PC-9 (cell line): Measurements from ENCODE around the gene MIA. TPM values are rescaled to one million over a fixed set of nuclear protein-coding genes. Genes with fewer than 3 reads are reported as not detected.
A peak's percentile ranks its signal among the peaks of the same experiment; 100 is the strongest.

ENCODE experiments used
- BruUV-seq: library from RNA; stranded (reverse); fragments of 400-500 nt; replicated peaks from 2 replicates; lab custom pipeline; 2021; lab: Mats Ljungman, UMichigan
- CTCF ChIA-PET: fragments of 300-600 bp; sonication (Branson Sonifier 250); formaldehyde crosslinking; loops from one replicate; lab custom pipeline; 2022; ENCODE audit warnings: antibody characterized with exemption; lab: Charles Lee
- POLR2A ChIA-PET: fragments of 300-600 bp; sonication (Branson Sonifier 250); formaldehyde crosslinking; loops from one replicate; lab custom pipeline; 2022; ENCODE audit warnings: antibody characterized with exemption; ENCODE audit not compliant: unreplicated experiment; lab: Charles Lee
- DNase-seq, 2 experiments: peaks; one replicate each; pipeline versions ENCODE4 v3.0.0 to v3.0.0-alpha.2; 2015 to 2022; ENCODE audit warnings: mixed read lengths in 1 of 2
- H2AFZ ChIP-seq: fragments of 200-600 bp; sonication (generic); 2 replicates; pipeline ENCODE4 v1.8.1; 2017; ENCODE audit warnings: antibody characterized with exemption
- H3F3A ChIP-seq: fragments of 200-600 bp; sonication (generic); 2 replicates; pipeline ENCODE4 v1.8.1; 2017; ENCODE audit warnings: antibody characterized with exemption, mild to moderate bottlenecking, low read depth; ENCODE audit not compliant: insufficient read depth
- H3K27ac ChIP-seq: fragments of 200-600 bp; sonication (generic); 2 replicates; pipeline ENCODE4 v1.6.1; 2016; ENCODE audit warnings: mixed run types
- H3K27me3 ChIP-seq: fragments of 200-600 bp; sonication (generic); 2 replicates; pipeline ENCODE4 v1.6.1; 2016; ENCODE audit warnings: low read depth, mixed run types; ENCODE audit not compliant: insufficient read depth
- H3K36me3 ChIP-seq: fragments of 200-600 bp; sonication (generic); 2 replicates; pipeline ENCODE4 v1.6.1; 2016; ENCODE audit warnings: low read depth, mixed run types
- H3K4me1 ChIP-seq: fragments of 200-600 bp; sonication (generic); replicated peaks from 2 replicates; pipeline ENCODE4 v1.6.1; 2016; ENCODE audit warnings: mixed run types; ENCODE audit not compliant: insufficient read depth
- H3K4me2 ChIP-seq: fragments of 200-600 bp; sonication (generic); 2 replicates; pipeline ENCODE4 v1.6.1; 2017; ENCODE audit warnings: mixed run types
- H3K4me3 ChIP-seq: fragments of 200-600 bp; sonication (generic); 2 replicates; pipeline ENCODE4 v1.6.1; 2016; ENCODE audit warnings: mixed run types
- H3K79me2 ChIP-seq: fragments of 200-600 bp; sonication (generic); 2 replicates; pipeline ENCODE4 v1.6.1; 2017; ENCODE audit warnings: low read depth, mixed run types
- H3K9me2 ChIP-seq: fragments of 200-600 bp; sonication (generic); 2 replicates; pipeline ENCODE4 v1.8.1; 2017; ENCODE audit warnings: mild to moderate bottlenecking; ENCODE audit not compliant: insufficient read depth
- H3K9me3 ChIP-seq: fragments of 200-600 bp; sonication (generic); 2 replicates; pipeline ENCODE4 v1.8.1; 2016; ENCODE audit warnings: low read depth; ENCODE audit not compliant: insufficient read depth
- H4K20me1 ChIP-seq: fragments of 200-600 bp; sonication (generic); 2 replicates; pipeline ENCODE4 v1.8.1; 2017; ENCODE audit not compliant: insufficient read depth
- EZH2 ChIP-seq: fragments of 200-600 bp; sonication (generic); IDR thresholded peaks from 2 replicates; pipeline ENCODE4 v1.8.0; 2017; ENCODE audit warnings: antibody characterized with exemption, low read depth
- intact Hi-C: fragments of 100-400 bp; cut with micrococcal nuclease; formaldehyde crosslinking; loops from one replicate; pipeline ENCODE4 v1.10.0; 2022; ENCODE audit not compliant: unreplicated experiment
- total RNA-seq: library from RNA; stranded (reverse); gene quantifications from 2 replicates; pipeline ENCODE4 v1.2.3, GENCODE V29; 2021
- TF ChIP-seq, protein P1 (sequence below): fragments of 200-600 bp; sonication (generic); conservative IDR thresholded peaks from 2 replicates; pipeline ENCODE4 v1.6.1; 2017; ENCODE audit warnings: mixed run types, antibody characterized with exemption, mild to moderate bottlenecking, moderate library complexity

MIA gene
- total RNA-seq, 1 experiment from 2014 or later: 2.7 TPM

DNA sequence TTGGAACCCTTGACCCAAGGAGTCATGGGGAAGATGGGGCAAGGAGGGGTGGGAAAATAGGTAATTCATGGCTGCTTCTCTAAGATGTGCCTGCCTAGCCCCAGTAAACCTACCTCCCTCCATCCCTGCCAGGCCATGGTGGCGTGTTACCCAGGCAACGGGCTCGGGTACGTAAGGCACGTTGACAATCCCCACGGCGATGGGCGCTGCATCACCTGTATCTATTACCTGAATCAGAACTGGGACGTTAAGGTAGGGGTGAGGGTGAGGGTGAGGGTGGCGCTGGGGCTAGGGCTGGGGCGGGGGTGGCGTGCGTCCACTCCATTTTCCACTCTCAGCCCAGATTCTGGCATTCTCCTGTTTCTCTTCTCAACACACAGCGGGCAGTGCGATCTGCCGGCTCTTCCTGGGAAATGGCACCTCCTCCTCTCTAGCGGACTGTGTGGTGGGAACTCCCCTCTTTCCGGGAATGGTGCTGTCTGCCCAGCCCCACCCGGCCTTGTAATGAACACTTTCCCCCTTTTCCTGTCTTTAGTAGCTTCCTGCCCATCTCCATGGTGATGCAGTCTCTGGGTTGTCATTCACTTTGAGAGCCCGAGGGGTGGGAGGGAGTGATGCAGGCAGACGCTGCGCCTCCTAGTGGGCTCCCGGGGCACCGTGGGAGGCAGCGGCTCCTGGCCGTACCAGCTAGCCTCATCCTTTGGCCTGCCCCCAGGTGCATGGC is 31.3 kb downstream of the MIA start:
- Histone ChIP-seq H3K9me3 (no peaks in the 10 kb centered on the region), H2AFZ (no peak overlapping the region), H3K79me2 (peaks cover 30% of the 10 kb centered on the region), H3K4me3 (no peak overlapping the region), H3F3A (no peaks in the 10 kb centered on the region), H4K20me1 (peaks cover 41% of the 10 kb centered on the region), H3K27ac (no peak overlapping the region), H3K9me2 (no peaks in the 10 kb centered on the region), H3K4me2 (no peak overlapping the region), H3K4me1 (peaks cover 21% of the 10 kb centered on the region; the same call in 1 of the 2 replicates), H3K27me3 (no peaks in the 10 kb centered on the region), H3K36me3 (peaks cover 7% of the 10 kb centered on the region)
- TF ChIP-seq, protein P1, sequence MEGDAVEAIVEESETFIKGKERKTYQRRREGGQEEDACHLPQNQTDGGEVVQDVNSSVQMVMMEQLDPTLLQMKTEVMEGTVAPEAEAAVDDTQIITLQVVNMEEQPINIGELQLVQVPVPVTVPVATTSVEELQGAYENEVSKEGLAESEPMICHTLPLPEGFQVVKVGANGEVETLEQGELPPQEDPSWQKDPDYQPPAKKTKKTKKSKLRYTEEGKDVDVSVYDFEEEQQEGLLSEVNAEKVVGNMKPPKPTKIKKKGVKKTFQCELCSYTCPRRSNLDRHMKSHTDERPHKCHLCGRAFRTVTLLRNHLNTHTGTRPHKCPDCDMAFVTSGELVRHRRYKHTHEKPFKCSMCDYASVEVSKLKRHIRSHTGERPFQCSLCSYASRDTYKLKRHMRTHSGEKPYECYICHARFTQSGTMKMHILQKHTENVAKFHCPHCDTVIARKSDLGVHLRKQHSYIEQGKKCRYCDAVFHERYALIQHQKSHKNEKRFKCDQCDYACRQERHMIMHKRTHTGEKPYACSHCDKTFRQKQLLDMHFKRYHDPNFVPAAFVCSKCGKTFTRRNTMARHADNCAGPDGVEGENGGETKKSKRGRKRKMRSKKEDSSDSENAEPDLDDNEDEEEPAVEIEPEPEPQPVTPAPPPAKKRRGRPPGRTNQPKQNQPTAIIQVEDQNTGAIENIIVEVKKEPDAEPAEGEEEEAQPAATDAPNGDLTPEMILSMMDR: no peak
- no peak for TF ChIP-seq EZH2
- ChIA-PET POLR2A (no interaction called here), CTCF (interaction anchor here (0.6 kb wide), 2 partner anchors 29 to 54 kb away, joined by 4 to 11 read pairs; no protein-coding TSS in a partner anchor)
- no peak for DNase-seq
- intact Hi-C loops: no loop called here
- BruUV-seq: no TSS peak

DNA sequence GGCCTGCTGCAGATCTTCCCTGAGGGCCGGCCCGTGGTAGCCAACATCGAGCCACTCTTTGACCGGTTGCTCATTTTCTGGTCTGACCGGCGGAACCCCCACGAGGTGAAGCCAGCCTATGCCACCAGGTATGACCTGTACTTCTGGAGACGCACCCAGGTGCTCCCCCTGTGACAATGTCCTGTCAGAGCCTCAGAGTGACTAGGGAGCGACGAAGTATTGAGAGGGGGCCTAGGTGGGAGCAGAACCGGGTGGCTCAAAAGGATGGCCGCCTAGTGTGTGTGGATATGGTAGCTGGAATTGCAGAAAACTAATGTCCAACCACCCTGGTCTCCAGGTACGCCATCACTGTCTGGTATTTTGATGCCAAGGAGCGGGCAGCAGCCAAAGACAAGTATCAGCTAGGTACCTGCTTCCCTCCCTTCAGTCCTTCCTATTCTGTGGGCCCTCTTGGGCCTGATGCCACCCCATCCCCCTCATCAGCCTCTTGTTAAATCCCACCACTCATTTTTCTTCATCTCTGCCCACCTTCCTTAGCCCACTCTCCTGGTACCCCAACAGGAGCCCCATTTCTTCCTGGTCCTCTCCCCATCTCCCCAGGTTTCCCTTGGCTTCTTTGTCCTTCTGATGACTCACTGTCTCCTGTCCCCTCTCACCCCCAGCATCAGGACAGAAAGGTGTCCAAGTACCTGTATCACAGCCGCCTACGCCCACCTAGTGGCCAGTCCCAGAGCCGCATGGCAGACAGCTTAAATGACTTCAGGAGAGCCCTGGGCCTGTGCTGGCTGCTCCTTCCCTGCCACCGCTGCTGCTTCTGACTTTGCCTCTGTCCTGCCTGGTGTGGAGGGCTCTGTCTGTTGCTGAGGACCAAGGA is 32.1 kb downstream of the MIA start:
- Histone ChIP-seq H3F3A (no peaks in the 10 kb centered on the region), H3K27ac (no peak overlapping the region), H3K4me3 (no peak overlapping the region), H3K9me2 (no peaks in the 10 kb centered on the region), H3K36me3 (peaks cover 6% of the 10 kb centered on the region), H3K4me2 (no peak overlapping the region), H4K20me1 (peaks cover 33% of the 10 kb centered on the region), H3K9me3 (no peaks in the 10 kb centered on the region), H3K4me1 (peaks cover 14% of the 10 kb centered on the region; the same call in 1 of the 2 replicates), H3K27me3 (no peaks in the 10 kb centered on the region), H2AFZ (no peak overlapping the region), H3K79me2 (peaks cover 22% of the 10 kb centered on the region)
- peak; percentile 57 to 62 for DNase-seq
- ChIA-PET POLR2A (no interaction called here), CTCF (interaction anchor here (0.6 kb wide), 2 partner anchors 30 to 55 kb away, joined by 4 to 19 read pairs; no protein-coding TSS in a partner anchor)
- no TSS peak for BruUV-seq
- intact Hi-C loops: no loop called here
- no peak for TF ChIP-seq EZH2
- TF ChIP-seq, protein P1: peak; percentile 68

DNA sequence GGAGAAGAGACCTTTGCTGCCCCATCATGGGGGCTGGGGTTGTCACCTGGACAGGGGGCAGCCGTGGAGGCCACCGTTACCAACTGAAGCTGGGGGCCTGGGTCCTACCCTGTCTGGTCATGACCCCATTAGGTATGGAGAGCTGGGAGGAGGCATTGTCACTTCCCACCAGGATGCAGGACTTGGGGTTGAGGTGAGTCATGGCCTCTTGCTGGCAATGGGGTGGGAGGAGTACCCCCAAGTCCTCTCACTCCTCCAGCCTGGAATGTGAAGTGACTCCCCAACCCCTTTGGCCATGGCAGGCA is 32.7 kb downstream of the MIA start:
- ChIA-PET POLR2A (no interaction called here), CTCF (no interaction called here)
- TF ChIP-seq, protein P1: 0 out of 2 replicates have a peak, but pooled peaks have one; percentile 10
- no peak for TF ChIP-seq EZH2
- intact Hi-C loops: no loop called here
- no TSS peak for BruUV-seq
- no peak for DNase-seq
- Histone ChIP-seq H3K27me3 (no peaks in the 10 kb centered on the region), H3K9me2 (no peaks in the 10 kb centered on the region), H3K4me2 (no peak overlapping the region), H3K27ac (no peak overlapping the region), H3F3A (no peaks in the 10 kb centered on the region), H4K20me1 (peaks cover 27% of the 10 kb centered on the region), H3K9me3 (no peaks in the 10 kb centered on the region), H3K4me1 (peaks cover 9% of the 10 kb centered on the region; the same call in 1 of the 2 replicates), H2AFZ (no peak overlapping the region), H3K36me3 (peaks cover 4% of the 10 kb centered on the region; the same call in 1 of the 2 replicates), H3K79me2 (peaks cover 16% of the 10 kb centered on the region), H3K4me3 (no peak overlapping the region)
